ENCODE measurements around the gene GSTO1.

The GSTO1 gene

GRCh38 chr10:104260775-104261115 lies 6.1 kb downstream of the GSTO1 start:
- H3K9me3 ChIP-seq, result no peaks in the 10 kb centered on the region
- no peak overlapping the region for H3K4me3 ChIP-seq
- intact Hi-C loops (cut with DNase I; ENCODE audit: low total_unique reads), result no loop called here
- peaks cover 40 to 82% (median 48%) of the 10 kb centered on the region in 3 donors for H3K36me3 ChIP-seq
- TF ChIP-seq CTCF (IDR thresholded peaks at IDR 0.05), result no peak
- H3K4me1 ChIP-seq, result peaks cover 0 to 40% (median 22%) of the 10 kb centered on the region in 4 donors
- DNase-seq, result no peak
- H3K27me3 ChIP-seq, result no peaks in the 10 kb centered on the region
- H3K27ac ChIP-seq, result peak overlapping the region; percentile 28 to 35

- Histone ChIP-seq H3K4me3 (no peak overlapping the region), H3K27ac (no peak overlapping the region), H3K4me1 (peaks cover 0 to 27% (median 12%) of the 10 kb centered on the region in 4 donors), H3K36me3 (peaks cover 48 to 95% (median 58%) of the 10 kb centered on the region in 3 donors), H3K27me3 (no peaks in the 10 kb centered on the region), H3K9me3 (no peaks in the 10 kb centered on the region)
- intact Hi-C loops (cut with DNase I; ENCODE audit: low total_unique reads), result no loop called here
- TF ChIP-seq CTCF (IDR thresholded peaks at IDR 0.05), result no peak
- no peak for DNase-seq
Observed at GRCh38 chr10:104262055-104262454, 7.4 kb downstream of the GSTO1 start.

- Histone ChIP-seq H3K4me3 (no peak overlapping the region), H3K9me3 (no peaks in the 10 kb centered on the region), H3K27ac (no peak overlapping the region), H3K4me1 (peaks cover 0 to 28% (median 19%) of the 10 kb centered on the region in 4 donors), H3K27me3 (no peaks in the 10 kb centered on the region), H3K36me3 (peaks cover 45 to 83% (median 50%) of the 10 kb centered on the region in 3 donors)
- no peak for TF ChIP-seq CTCF (IDR thresholded peaks at IDR 0.05)
- no peak for DNase-seq
- intact Hi-C loops (cut with DNase I; ENCODE audit: low total_unique reads), result no loop called here
Observed at GRCh38 chr10:104264783-104265182, 10.1 kb downstream of the GSTO1 start.

GRCh38 chr10:104267721-104268404 lies 13.2 kb downstream of the GSTO1 start:
- TF ChIP-seq CTCF (IDR thresholded peaks at IDR 0.05), result no peak
- Histone ChIP-seq H3K36me3 (peaks cover 31 to 52% (median 33%) of the 10 kb centered on the region in 3 donors), H3K27ac (peak overlapping the region in 1 of 2 donors; percentile 76), H3K9me3 (no peaks in the 10 kb centered on the region), H3K4me3 (peak overlapping the region; percentile 94 to 95), H3K27me3 (no peaks in the 10 kb centered on the region), H3K4me1 (peaks cover 0 to 14% (median 11%) of the 10 kb centered on the region in 4 donors)
- no peak for DNase-seq
- intact Hi-C loops (cut with DNase I; ENCODE audit: low total_unique reads), result no loop called here

- no peak for DNase-seq
- peaks cover 26 to 47% (median 28%) of the 10 kb centered on the region in 3 donors for H3K36me3 ChIP-seq
Observed at GRCh38 chr10:104268405-104268712, 13.7 kb downstream of the GSTO1 start.

More at GRCh38 chr10:104268405-104268712, 13.7 kb downstream of the GSTO1 start:
- no peak for TF ChIP-seq CTCF (IDR thresholded peaks at IDR 0.05)
- H3K27ac ChIP-seq, result peak overlapping the region; percentile 76 to 81
- intact Hi-C loops (cut with DNase I; ENCODE audit: low total_unique reads), result no loop called here
- H3K9me3 ChIP-seq, result no peaks in the 10 kb centered on the region
- H3K27me3 ChIP-seq, result no peaks in the 10 kb centered on the region
- H3K4me3 ChIP-seq, result peak overlapping the region; percentile 94 to 95
- peaks cover 0 to 14% (median 11%) of the 10 kb centered on the region in 4 donors for H3K4me1 ChIP-seq
